HG03097 (cell line): ENCODE measurements around the gene EFCAB9.

ENCODE experiments used
- ATAC-seq: cut with Tn5 transposase; IDR thresholded peaks from one replicate; pipeline ENCODE4 v1.9.1; 2021; ENCODE audit not compliant: unreplicated experiment, low FRiP score

The EFCAB9 gene

DNA sequence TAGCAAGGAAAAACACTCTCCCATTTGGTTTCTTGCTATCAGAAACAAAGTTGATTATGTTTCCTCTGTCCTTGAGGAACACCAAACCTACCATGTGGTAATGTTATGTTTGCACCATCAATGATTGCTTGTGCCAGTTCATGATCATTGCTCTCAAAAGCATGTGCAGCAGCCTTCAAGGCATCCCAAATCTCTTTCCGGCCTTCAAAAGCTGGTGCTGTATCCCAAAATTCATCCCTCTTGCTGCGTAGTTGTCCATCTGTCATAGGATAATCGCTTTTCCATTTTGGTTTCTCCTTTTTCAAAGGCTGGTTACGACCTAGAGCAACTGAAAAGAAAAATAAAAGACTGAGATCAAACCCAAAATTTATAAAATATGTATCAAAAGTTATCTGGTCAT is 40.1 kb downstream of the EFCAB9 start:
- no peak for ATAC-seq

DNA sequence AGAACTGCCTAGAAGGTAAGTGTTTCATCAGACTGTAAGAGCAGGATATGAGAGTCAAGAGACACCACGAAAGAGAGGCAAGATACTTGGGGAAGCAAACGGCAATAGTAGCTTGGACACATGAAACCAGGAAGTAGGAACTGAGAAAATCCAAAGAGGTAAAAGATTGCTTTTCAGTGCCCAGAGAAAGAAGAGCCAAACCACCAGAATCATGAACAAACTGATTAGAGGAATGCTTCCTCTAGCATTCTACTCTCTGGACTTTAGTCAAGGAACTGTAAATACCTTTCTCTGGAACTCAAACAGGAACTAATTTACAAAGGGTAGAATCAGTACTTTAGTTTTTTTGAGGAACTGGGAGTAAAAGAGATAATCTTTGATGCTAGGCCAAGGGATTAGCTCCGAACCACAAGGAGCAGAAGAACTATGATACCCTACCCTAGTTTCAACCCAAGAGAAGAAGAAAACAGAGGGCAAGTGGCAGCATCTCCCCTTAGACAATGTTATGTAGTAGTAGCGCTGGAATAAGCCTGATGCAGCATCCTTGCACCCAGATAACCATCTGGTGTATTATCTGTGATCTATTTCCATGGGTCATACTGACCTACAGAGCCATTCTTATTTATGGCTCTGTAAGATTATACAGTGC is 41.3 kb downstream of the EFCAB9 start:
- ATAC-seq, result peak; percentile 52

DNA sequence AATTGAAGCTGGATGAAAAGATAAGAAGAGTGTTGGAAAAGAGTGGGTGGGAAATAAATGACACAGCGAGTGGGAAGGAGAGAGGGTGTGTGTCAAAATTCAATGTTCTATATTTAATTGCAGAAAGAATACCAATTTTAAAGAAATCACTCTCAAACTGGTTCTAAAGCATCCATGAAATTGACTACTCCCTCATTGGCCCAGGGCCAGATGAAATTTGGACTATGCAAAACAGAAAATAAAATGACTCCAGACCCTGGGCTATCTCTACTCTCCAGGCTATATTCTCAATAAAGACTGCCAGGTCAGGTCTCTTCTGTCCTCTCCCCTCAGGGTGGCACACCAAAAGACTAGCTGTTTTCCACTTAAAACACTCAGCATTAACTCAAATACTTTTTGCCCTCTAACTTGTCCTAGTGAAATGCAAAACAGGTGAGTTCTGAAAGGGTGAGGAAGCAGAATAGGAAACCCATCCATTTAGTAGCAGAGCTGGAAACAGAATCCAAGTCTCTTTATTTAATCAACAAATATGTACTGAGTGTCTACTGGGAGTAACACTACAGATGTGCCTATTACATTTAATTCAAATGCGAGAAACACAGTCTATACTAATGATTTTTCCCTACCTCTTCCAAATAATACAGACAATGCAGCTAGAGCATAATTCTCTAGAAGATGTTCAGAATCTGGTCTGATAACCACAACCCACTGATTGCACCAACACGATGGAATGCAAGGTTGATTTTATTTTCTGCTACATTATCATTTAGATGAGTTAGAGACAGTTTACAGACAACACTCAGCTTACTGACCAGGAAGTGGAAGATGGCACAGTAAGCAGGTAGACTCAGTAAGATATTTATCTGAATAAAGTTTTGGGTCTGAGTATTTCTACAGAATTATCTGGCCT is 42.1 kb downstream of the EFCAB9 start:
- ATAC-seq, result no peak

DNA sequence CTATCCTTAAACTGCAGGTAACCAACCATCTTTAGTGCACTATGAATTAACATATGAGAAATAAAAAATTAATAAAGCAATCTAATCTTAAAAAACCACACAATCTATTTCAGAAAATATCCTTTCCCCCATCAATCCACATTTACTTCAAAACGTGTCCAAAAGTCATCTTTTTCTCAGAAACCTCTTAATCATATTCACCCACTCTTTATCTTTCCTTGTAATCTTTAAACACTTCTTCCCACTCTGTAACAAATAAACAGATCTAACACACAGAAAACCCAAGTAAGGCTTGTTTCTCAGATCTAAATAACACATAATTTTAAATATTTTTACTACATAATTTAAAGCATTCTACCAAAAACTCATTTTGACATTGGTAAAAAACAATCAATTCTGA is 44.4 kb downstream of the EFCAB9 start:
- ATAC-seq, result no peak

DNA sequence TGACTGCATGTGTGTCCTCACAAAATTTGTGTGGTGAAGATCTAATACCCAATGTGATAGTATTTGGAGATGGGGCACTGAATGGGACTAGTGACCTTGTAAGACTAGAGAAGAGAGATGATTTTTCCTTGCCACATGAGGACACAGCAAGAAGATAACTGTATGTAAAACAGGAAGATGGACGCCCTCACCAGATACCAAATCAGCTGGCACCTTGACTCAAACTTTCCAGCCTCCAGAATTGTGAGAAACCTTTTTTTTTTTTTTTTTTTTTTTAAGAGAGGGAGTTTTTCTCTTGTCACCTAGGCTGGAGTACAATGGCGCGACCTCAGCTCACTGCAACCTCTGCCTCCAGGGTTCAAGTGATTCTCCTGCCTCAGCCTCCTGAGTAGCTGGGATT is 49.3 kb downstream of the EFCAB9 start:
- no peak for ATAC-seq

DNA sequence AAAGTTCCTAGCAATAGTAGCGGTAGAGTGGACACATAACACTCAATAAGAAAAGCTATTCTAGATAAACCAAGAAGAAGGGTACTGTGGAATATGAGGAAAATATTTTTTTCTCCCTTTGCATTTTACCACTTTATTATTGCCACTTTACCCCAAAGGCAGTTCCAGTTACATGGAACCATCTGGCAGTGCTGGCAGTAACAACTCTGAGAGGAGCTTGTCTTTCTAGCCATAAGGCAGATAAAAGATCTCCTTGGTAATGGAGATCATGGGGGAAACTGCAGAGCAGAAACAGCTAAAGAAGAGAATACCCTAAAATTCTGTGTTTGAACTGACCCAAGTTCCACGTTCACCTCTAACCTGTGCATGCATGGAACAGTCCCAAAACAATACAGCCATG is 51.1 kb downstream of the EFCAB9 start:
- no peak for ATAC-seq

DNA sequence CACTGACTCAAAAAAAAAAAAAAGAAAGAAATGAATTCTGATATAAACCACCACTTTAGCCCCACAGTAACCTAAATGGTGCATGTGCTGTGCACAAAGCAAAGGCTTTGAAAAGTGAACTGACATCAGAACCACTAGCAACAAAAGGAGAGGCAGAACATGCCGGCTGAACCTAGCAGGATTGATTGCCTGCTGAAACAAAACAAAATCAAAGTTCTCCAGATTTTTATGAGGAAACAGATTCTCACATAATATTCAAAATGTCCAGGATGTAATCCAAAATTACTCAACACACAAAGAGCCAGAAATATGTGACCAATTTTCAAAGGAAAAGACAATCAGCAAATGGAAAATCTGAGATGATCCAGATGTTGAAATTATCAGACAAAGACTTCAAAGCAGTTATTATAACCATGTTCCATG is 51.7 kb downstream of the EFCAB9 start:
- ATAC-seq, result no peak

DNA sequence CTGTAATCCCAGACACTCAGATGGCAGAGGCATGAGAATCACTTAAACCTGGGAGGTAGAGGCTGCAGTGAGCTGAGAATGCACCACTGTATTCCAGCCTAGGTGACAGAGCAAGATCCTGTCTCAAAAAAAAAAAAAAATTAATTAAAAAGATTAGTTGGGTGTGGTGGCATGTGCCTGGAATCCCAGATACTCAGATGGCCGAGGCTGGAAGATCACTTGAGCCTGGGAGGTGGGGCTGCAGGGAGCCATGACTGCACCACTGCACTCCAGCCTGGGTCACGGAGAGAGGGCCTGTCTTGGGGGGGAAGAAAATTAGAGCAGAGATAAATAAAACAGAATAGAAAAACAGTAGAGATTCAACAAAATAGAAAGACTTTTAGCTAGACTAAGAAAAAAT is 54.7 kb downstream of the EFCAB9 start:
- ATAC-seq, result no peak

DNA sequence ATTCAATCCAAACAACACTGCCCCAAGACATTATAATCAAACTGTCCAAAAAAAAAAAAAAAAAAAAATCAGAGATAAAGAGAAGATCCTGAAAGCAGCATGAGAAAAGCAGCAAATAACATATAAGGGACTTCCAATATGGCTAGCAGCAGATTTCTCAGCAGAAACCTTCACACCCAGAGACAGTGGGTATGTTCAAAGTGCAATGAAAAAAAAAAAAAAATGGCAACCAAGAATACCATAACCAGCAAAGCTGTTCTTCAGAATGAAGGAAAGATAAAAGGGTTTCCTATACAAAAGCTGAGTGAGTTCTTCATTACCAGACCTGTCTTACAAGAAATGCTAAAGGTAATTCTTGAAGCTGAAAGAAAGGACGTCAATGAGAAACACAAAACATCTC is 57.4 kb downstream of the EFCAB9 start:
- no peak for ATAC-seq

DNA sequence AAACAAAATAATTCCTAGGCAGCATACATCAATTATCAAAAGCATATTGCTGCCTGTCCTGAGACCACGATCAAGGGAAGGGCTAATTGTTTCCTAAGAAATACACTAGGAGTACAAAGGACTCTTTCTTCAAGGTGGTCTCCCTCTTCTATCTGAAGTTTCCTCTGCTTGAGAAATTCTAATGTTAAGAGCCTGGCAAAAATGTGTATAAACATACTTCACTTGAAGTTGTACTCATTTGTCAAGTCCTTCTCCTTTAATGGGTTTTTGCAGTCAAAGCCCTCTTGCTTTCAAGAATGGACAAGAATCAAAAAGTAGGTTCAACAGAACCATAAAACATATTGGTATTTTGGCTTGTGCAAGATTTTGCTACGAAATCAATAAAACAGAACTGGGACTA is 58.5 kb downstream of the EFCAB9 start:
- ATAC-seq, result no peak
